SU-DHL-6 (cell line): Measurements from ENCODE around the gene PLEKHF1.

Source experiments
- H2AFZ ChIP-seq: fragments of 200-600 bp; sonication (generic); 2 replicates; pipeline ENCODE4 v1.6.1; 2014; ENCODE audit warnings: low read depth, mild to moderate bottlenecking, moderate library complexity, mixed read lengths, antibody characterized with exemption, low read length; ENCODE audit not compliant: severe bottlenecking
- H3F3A ChIP-seq: fragments of 200-600 bp; shearing (Covaris generic); 2 replicates; pipeline ENCODE4 v1.6.0; 2016; ENCODE audit warnings: antibody characterized with exemption, mild to moderate bottlenecking; ENCODE audit not compliant: insufficient read depth
- H3K27ac ChIP-seq: fragments of 200-600 bp; sonication (generic); 2 replicates; pipeline ENCODE4 v1.5.1; 2016; ENCODE audit warnings: low read depth, mild to moderate bottlenecking, low read length, moderate library complexity, mixed read lengths
- H3K27me3 ChIP-seq: fragments of 200-600 bp; sonication (generic), shearing (Covaris generic); 2 replicates; pipeline ENCODE4 v1.6.0; 2014; ENCODE audit warnings: mild to moderate bottlenecking, low read length
- H3K36me3 ChIP-seq: fragments of 200-600 bp; sonication (generic); 2 replicates; pipeline ENCODE4 v1.6.1; 2014; ENCODE audit warnings: mild to moderate bottlenecking, low read length, mixed read lengths
- H3K4me2 ChIP-seq: fragments of 300-600, 200-600 bp; shearing (Covaris generic), sonication (generic); 2 replicates; pipeline ENCODE4 v1.6.0; 2014; ENCODE audit warnings: low read length, low read depth, mild to moderate bottlenecking; ENCODE audit not compliant: poor library complexity, severe bottlenecking
- H3K4me3 ChIP-seq: fragments of 200-600 bp; sonication (generic); 2 replicates; pipeline ENCODE4 v1.5.1; 2014; ENCODE audit warnings: antibody characterized with exemption, low read length, mild to moderate bottlenecking, mixed read lengths; ENCODE audit not compliant: insufficient read depth, poor library complexity, severe bottlenecking
- H3K79me2 ChIP-seq: fragments of 200-600 bp; sonication (generic); 2 replicates; pipeline ENCODE4 v1.6.1; 2014; ENCODE audit warnings: mild to moderate bottlenecking, low read length, moderate library complexity; ENCODE audit not compliant: insufficient read depth
- H3K9ac ChIP-seq: fragments of 200-600 bp; sonication (generic); 2 replicates; pipeline ENCODE4 v1.7.0; 2014; ENCODE audit warnings: mild to moderate bottlenecking, low read length
- H3K9me2 ChIP-seq: fragments of 200-600 bp; sonication (generic); replicated peaks from 2 replicates; pipeline ENCODE4 v1.6.1; 2014; ENCODE audit warnings: low read length; ENCODE audit not compliant: insufficient read depth
- H3K9me3 ChIP-seq: fragments of 200-600 bp; sonication (generic); 2 replicates; pipeline ENCODE4 v1.6.1; 2014; ENCODE audit warnings: low read length, mixed read lengths; ENCODE audit not compliant: insufficient read depth
- H4K20me1 ChIP-seq: fragments of 200-600 bp; sonication (generic); 2 replicates; pipeline ENCODE4 v1.6.1; 2014; ENCODE audit warnings: low read depth, mild to moderate bottlenecking, antibody characterized with exemption, low read length, moderate library complexity, mixed read lengths
- CTCF ChIP-seq: fragments of 200-600 bp; sonication (generic); IDR thresholded peaks from one replicate; pipeline ENCODE4 v1.5.1; 2017; ENCODE audit warnings: antibody characterized with exemption, mild to moderate bottlenecking, low read length, moderate library complexity; ENCODE audit not compliant: insufficient read depth, poor library complexity, severe bottlenecking
- EZH2phosphoT487 ChIP-seq: fragments of 200-600 bp; sonication (generic), shearing (Covaris generic); conservative IDR thresholded peaks from 2 replicates; pipeline ENCODE4 v1.6.1; 2018; ENCODE audit warnings: mild to moderate bottlenecking, antibody characterized with exemption, low read length, moderate library complexity, mixed read lengths

Gene PLEKHF1

GRCh38 chr19:29679598-29680210 is 14.4 kb downstream of the PLEKHF1 start:
- TF ChIP-seq EZH2phosphoT487 (no peak), CTCF (no peak)
- Histone ChIP-seq H3K27me3 (no peaks in the 10 kb centered on the region), H3K27ac (no peak overlapping the region), H3K36me3 (no peaks in the 10 kb centered on the region), H3K9ac (no peak overlapping the region), H3K9me2 (no peaks in the 10 kb centered on the region), H3K4me2 (no peak overlapping the region), H3K4me3 (no peak overlapping the region), H3F3A (no peaks in the 10 kb centered on the region), H2AFZ (no peak overlapping the region), H4K20me1 (no peaks in the 10 kb centered on the region), H3K9me3 (no peaks in the 10 kb centered on the region), H3K79me2 (no peaks in the 10 kb centered on the region)

- TF ChIP-seq EZH2phosphoT487 (no peak), CTCF (no peak)
- Histone ChIP-seq H3K36me3 (no peaks in the 10 kb centered on the region), H3K27ac (no peak overlapping the region), H3K79me2 (no peaks in the 10 kb centered on the region), H3K4me2 (peak overlapping the region; percentile 29), H2AFZ (peak overlapping the region; percentile 56), H3F3A (no peaks in the 10 kb centered on the region), H4K20me1 (no peaks in the 10 kb centered on the region), H3K9me2 (no peaks in the 10 kb centered on the region), H3K4me3 (no peak overlapping the region), H3K9me3 (no peaks in the 10 kb centered on the region), H3K9ac (peak overlapping the region; percentile 41), H3K27me3 (no peaks in the 10 kb centered on the region)
These were observed 15.2 kb downstream of the PLEKHF1 start for GRCh38 chr19:29680447-29680846.

GRCh38 chr19:29680937-29681336 is 15.7 kb downstream of the PLEKHF1 start:
- Histone ChIP-seq H3F3A (no peaks in the 10 kb centered on the region), H3K9me2 (no peaks in the 10 kb centered on the region), H3K4me2 (peak overlapping the region; percentile 29), H3K36me3 (no peaks in the 10 kb centered on the region), H3K4me3 (no peak overlapping the region), H3K79me2 (no peaks in the 10 kb centered on the region), H3K9ac (peak overlapping the region; percentile 41), H3K27ac (no peak overlapping the region), H2AFZ (peak overlapping the region; percentile 56), H3K27me3 (no peaks in the 10 kb centered on the region), H4K20me1 (no peaks in the 10 kb centered on the region), H3K9me3 (no peaks in the 10 kb centered on the region)
- TF ChIP-seq EZH2phosphoT487 = no peak
- TF ChIP-seq CTCF = no peak
